Esophagus muscularis mucosa (tissue), 3 donors: Measurements from ENCODE around the gene GALP.

Experiments
- POLR2A ChIP-seq: fragments of 450-650 bp; IDR thresholded peaks from one replicate; pipeline ENCODE4 v1.6.1; 2017; ENCODE audit warnings: antibody characterized with exemption, moderate library complexity, mild to moderate bottlenecking, low read depth
- POLR2AphosphoS5 ChIP-seq, 2 donors: sonication (generic); formaldehyde crosslinking; IDR thresholded peaks; one replicate each; pipeline ENCODE4 v1.6.1; 2017; ENCODE audit warnings: antibody characterized with exemption in 2 of 2
- TF ChIP-seq, protein P1 (sequence below), 3 experiments: fragments of 200-600 bp in 2 of 3; fragments of 450-650 bp in 1 of 3; sonication (generic) in 2 of 3; IDR thresholded peaks; one replicate each; pipeline ENCODE4 v1.5.1; 2017 to 2019; ENCODE audit warnings: antibody characterized with exemption in 3 of 3, mild to moderate bottlenecking in 2 of 3, moderate library complexity in 1 of 3

DNA sequence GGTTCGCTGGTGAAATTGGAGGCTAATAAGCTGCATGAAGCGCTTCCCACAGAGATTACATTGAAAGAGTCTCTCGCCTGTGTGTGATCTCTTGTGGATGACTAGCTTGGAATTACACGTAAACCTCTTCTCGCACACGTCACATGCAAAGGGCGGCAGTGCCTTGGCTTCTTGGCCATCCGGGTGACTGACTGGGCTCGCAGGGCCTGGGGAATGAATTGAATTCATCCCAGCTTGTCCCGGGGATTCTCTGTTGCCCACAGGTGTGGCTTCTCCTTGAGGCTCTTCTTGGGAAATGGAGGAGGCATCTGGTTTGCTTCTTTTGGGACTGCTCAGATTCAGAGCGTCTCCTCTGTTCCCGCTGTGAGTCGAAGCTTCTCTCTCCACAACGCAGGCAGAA, 46.0 kb downstream of the GALP start:
- TF ChIP-seq, protein P1, sequence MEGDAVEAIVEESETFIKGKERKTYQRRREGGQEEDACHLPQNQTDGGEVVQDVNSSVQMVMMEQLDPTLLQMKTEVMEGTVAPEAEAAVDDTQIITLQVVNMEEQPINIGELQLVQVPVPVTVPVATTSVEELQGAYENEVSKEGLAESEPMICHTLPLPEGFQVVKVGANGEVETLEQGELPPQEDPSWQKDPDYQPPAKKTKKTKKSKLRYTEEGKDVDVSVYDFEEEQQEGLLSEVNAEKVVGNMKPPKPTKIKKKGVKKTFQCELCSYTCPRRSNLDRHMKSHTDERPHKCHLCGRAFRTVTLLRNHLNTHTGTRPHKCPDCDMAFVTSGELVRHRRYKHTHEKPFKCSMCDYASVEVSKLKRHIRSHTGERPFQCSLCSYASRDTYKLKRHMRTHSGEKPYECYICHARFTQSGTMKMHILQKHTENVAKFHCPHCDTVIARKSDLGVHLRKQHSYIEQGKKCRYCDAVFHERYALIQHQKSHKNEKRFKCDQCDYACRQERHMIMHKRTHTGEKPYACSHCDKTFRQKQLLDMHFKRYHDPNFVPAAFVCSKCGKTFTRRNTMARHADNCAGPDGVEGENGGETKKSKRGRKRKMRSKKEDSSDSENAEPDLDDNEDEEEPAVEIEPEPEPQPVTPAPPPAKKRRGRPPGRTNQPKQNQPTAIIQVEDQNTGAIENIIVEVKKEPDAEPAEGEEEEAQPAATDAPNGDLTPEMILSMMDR (IDR thresholded peaks at IDR 0.05), result no peak
- no peak for TF ChIP-seq POLR2A
- no peak for TF ChIP-seq POLR2AphosphoS5 (IDR thresholded peaks at IDR 0.05)
